ENCODE data around the gene MCOLN1.

The MCOLN1 gene

DNA sequence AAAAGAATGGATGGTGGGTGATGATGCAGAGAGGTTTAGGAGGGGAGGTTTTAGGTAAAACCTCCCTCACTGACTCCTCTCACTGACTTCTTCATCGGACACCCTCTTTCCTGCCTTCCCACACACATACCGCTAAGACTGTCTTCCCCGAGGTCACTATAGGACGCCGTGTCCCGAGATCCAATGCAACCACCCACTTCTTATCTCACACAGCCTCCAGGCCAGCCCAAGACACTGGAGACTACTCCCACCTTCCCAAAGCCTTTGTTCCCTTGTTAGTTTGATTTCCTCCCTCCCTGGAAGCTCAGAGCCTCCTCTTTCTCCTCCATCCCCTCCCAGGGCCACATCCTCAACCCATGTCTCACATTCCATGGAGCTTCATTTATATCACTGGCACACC is 56.8 kb downstream of the MCOLN1 start:
- DNase-seq, result no peak

DNA sequence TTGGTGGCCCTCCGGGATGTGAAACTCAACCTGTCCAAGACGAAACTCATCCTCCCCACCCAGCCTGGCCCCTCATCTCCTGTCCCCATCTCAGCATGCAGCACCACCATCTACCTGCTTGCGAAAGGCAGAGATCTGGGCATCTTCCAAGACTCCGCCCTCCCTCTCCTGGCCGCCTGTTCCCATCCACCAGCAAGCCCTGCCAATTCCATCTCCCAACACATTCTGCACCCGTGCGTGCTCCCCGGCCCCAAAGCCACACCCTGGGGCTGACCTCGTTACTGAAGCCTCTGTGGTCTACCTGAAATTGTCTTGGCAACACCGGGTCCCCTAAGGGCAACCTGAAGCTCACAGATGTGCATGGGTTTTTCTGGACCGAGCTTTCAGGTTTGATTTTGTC is 60.0 kb downstream of the MCOLN1 start:
- no peak for DNase-seq
